Ovary (tissue), 9 donors: ENCODE data around the gene ZMIZ1. TPM values are rescaled to one million over a fixed set of nuclear protein-coding genes. Genes with fewer than 3 reads are reported as not detected.

ENCODE experiments used
- DNase-seq, 5 donors: peaks; one replicate each; pipeline ENCODE4 v3.0.0-alpha.2; 2019 to 2020
- H3K27ac ChIP-seq, 2 donors: fragments of 200-600 bp; one replicate each; pipeline versions ENCODE4 v1.5.1 to v1.8.0; 2019 to 2022
- H3K27me3 ChIP-seq: fragments of 200-600 bp; one replicate; pipeline ENCODE4 v1.8.0; 2022
- H3K36me3 ChIP-seq: fragments of 200-600 bp; sonication (generic); one replicate; pipeline ENCODE4 v1.5.1; 2019
- H3K4me1 ChIP-seq: one replicate; pipeline ENCODE4 v1.8.1; 2013; ENCODE audit warnings: mild to moderate bottlenecking, moderate library complexity; ENCODE audit not compliant: insufficient read depth
- H3K4me3 ChIP-seq: fragments of 200-600 bp; sonication (generic); one replicate; pipeline ENCODE4 v1.5.1; 2017
- H3K9me3 ChIP-seq, 2 donors: fragments of 200-600 bp in 1 of 2; sonication (generic) in 1 of 2; one replicate each; pipeline versions ENCODE4 v1.5.1 to v1.8.1; 2013 to 2019; ENCODE audit warnings: mild to moderate bottlenecking in 1 of 2, moderate library complexity in 1 of 2
- CTCF ChIP-seq, 3 donors: fragments of 450-650 bp in 2 of 3; fragments of 200-600 bp in 1 of 3; IDR thresholded peaks; one replicate each; pipeline versions ENCODE4 v1.5.1 to v1.8.0; 2016 to 2022; ENCODE audit warnings: antibody characterized with exemption in 3 of 3, mild to moderate bottlenecking in 1 of 3
- EP300 ChIP-seq: sonication (generic); formaldehyde crosslinking; IDR thresholded peaks from one replicate; pipeline ENCODE4 v1.6.1; 2017; ENCODE audit warnings: antibody characterized with exemption
- POLR2A ChIP-seq: fragments of 450-650 bp; IDR thresholded peaks from one replicate; pipeline ENCODE4 v1.6.1; 2017; ENCODE audit warnings: antibody characterized with exemption, mild to moderate bottlenecking, moderate library complexity
- WGBS, 3 donors: extraction: QIAGEN DNeasy Blood & Tissue Kit in 1 of 3; methylation state at CpG; one replicate each; pipeline versions ENCODE4 v1.1.5 to v1.1.7; 2013 to 2017; 5-methylcytosine and 5-hydroxymethylcytosine counted together
- intact Hi-C, 4 donors: fragments of 100-400 bp; cut with DNase I; formaldehyde crosslinking; loops; one replicate each; pipeline versions ENCODE4 v1.11.0 to v1.15.1; 2022 to 2023
- polyA plus RNA-seq, 2 donors: library from polyadenylated mRNA; stranded (reverse); fragments of 200-250 nt in 1 of 2; fragments of 350-450 nt in 1 of 2; fragmentation: Illumina TruSeq in 1 of 2; extraction: RNeasy Lipid Tissue Mini Kit (QIAGEN cat#74804) in 1 of 2; gene quantifications; one replicate each; pipeline ENCODE4 v1.2.3, GENCODE V29; 2013 to 2014
- total RNA-seq, 7 donors: library from RNA; depleted of rRNA in 2 of 7; stranded (reverse); fragments of >200 nt in 2 of 7; fragmentation: NEBNext Ultra II Directional in 3 of 7; extraction: Animal tissue kit (Norgen Biotek cat#: 25700) in 3 of 7; gene quantifications; one replicate each; pipeline versions ENCODE4 v1.1.0 to v1.2.4, GENCODE V29; 2016 to 2023
- donor health status: DM: no; HTN: no; CAD: no; lungs with moderate emphysema.
- donor health status: DM: no; HTN: no; CAD: no.
- donor health status: Bipolar disorder and iron deficiency.
- donor health status: DM: yes; HTN: yes; CAD: no.
- donor health status: DM: no; HTN: no; CAD: no.
- donor health status: DM: yes; HTN: yes; CAD: no.

Gene ZMIZ1
- total and polyA plus RNA-seq, 9 donors, result 30.3 to 117 (median 69.1) TPM

GRCh38 chr10:79186486-79187120 lies 117.8 kb downstream of the ZMIZ1 start:
- no peaks in the 10 kb centered on the region for H3K36me3 ChIP-seq
- TF ChIP-seq POLR2A (no peak), EP300 (no peak), CTCF (IDR thresholded peaks at IDR 0.05) (no peak)
- H3K9me3 ChIP-seq, result no peaks in the 10 kb centered on the region
- H3K4me3 ChIP-seq, result no peak overlapping the region
- WGBS, 3 donors, result 30 to 53% (median 46%) methylated on average over 7 of the region's 7 CpGs
- intact Hi-C loops, result loop anchor here in 1 of 4 donors (5.0 to 10.0 kb wide), 2 partner anchors 642 to 1139 kb away; no protein-coding TSS in a partner anchor
- peak overlapping the region in 1 of 2 donors; percentile 88 for H3K27ac ChIP-seq
- DNase-seq, result no peak
- no peaks in the 10 kb centered on the region for H3K27me3 ChIP-seq
- H3K4me1 ChIP-seq, result peaks cover 55% of the 10 kb centered on the region

- H3K36me3 ChIP-seq, result no peaks in the 10 kb centered on the region
- H3K4me3 ChIP-seq, result no peak overlapping the region
- no peak for DNase-seq
- 71 to 84% (median 74%) methylated on average over 15 of the region's 15 CpGs for WGBS, 3 donors
- intact Hi-C loops, result loop anchor here in 1 of 4 donors (5.0 to 10.0 kb wide), 2 partner anchors 643 to 1140 kb away; no protein-coding TSS in a partner anchor
- H3K27ac ChIP-seq, result peak overlapping the region in 1 of 2 donors; percentile 88
- no peak for TF ChIP-seq POLR2A
- no peak for TF ChIP-seq CTCF (IDR thresholded peaks at IDR 0.05)
- TF ChIP-seq EP300, result no peak
- peaks cover 55% of the 10 kb centered on the region for H3K4me1 ChIP-seq
- H3K9me3 ChIP-seq, result no peaks in the 10 kb centered on the region
- H3K27me3 ChIP-seq, result no peaks in the 10 kb centered on the region
Measured at GRCh38 chr10:79187121-79187940, 118.6 kb downstream of the ZMIZ1 start.

DNA sequence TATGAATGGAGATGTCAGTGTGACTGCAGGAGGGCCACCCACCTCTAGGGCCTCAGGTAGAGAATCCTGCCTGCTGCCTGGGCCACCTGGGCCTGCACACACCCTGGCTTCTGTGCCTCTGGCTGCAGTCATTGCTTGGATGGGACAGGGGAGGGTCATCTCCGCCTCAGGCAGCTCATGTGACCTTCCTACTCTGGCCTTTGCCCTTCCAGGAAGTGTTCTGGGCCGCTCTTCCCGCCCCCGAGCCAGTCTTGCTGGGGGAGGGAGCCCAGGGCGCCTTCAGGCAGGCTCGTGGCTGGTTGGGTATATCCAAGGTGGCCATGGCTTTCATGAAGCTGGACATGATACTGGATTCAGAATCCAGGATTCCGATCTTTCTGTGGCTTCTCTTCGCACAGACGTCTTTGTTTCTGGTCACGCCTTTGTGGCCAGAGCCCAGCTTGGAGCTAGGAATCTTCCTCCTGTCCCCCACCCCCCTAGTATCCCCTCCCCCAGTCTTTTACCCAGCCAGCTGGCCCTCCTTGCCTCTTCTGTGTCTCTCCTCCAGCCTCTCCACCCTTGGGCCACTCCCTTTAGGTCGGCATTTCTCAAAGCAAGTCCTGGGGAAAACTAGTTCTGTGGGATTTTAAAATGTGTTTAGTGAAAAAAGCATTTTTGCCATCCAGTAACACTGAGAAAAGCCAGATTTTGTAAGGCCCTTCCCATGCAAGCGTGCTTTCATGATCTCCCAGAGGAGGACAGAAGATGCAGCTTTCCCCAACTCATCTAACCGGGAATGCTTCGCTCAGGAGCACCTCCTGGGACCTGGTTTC lies 119.6 kb downstream of the ZMIZ1 start:
- intact Hi-C loops, result loop anchor here in 1 of 4 donors (5.0 to 10.0 kb wide), 2 partner anchors 644 to 1141 kb away; no protein-coding TSS in a partner anchor
- Histone ChIP-seq H3K27ac (peak overlapping the region in 1 of 2 donors; percentile 4), H3K36me3 (no peaks in the 10 kb centered on the region), H3K4me1 (peaks cover 52% of the 10 kb centered on the region), H3K9me3 (no peaks in the 10 kb centered on the region), H3K4me3 (no peak overlapping the region), H3K27me3 (no peaks in the 10 kb centered on the region)
- WGBS, 3 donors, result 34 to 42% (median 41%) methylated on average over 14 of the region's 14 CpGs
- TF ChIP-seq POLR2A (no peak), CTCF (IDR thresholded peaks at IDR 0.05) (peak in 1 of 3 donors; percentile 10), EP300 (no peak)
- peak in 1 of 5 donors; percentile 58 for DNase-seq

DNA sequence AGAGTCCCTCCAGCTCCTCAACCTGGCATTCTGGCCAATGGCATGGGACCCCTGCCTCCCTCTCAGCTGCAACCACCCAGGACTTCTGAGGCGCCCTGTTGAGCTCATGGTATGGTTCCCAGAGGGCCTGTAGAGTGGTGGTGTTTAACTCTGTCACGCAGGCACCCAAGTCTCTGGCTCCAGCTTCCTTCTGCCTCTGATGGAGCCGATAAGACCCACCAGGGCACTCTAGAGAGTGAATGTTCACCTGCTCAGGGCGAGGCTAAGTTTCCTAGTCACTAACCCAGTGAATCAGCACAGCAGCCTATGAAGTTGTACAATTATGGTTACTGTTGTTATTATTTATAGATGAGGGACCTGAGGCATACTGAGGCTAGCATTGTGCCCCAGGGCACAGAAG lies 120.4 kb downstream of the ZMIZ1 start:
- DNase-seq, result no peak
- no peaks in the 10 kb centered on the region for H3K27me3 ChIP-seq
- no peaks in the 10 kb centered on the region for H3K9me3 ChIP-seq
- intact Hi-C loops, result loop anchor here in 1 of 4 donors (5.0 to 10.0 kb wide), 2 partner anchors 644 to 1142 kb away; no protein-coding TSS in a partner anchor
- TF ChIP-seq CTCF (IDR thresholded peaks at IDR 0.05), result no peak
- TF ChIP-seq EP300, result no peak
- TF ChIP-seq POLR2A, result no peak
- H3K36me3 ChIP-seq, result no peaks in the 10 kb centered on the region
- peaks cover 44% of the 10 kb centered on the region for H3K4me1 ChIP-seq
- 93 to 96% (median 95%) methylated on average over 4 of the region's 4 CpGs for WGBS, 3 donors
- peak overlapping the region in 1 of 2 donors; percentile 4 for H3K27ac ChIP-seq
- no peak overlapping the region for H3K4me3 ChIP-seq
